CD4-positive, alpha-beta T cell treated with Interleukin-15 for 1 hour (primary cell): ENCODE measurements around the gene TMEM100.

ENCODE experiments used
- DNase-seq: peaks from one replicate; pipeline ENCODE4 v3.0.0-alpha.2; 2020

Gene TMEM100

GRCh38 chr17:55717898-55718735, 4.5 kb downstream of the TMEM100 start:
- DNase-seq = peak; percentile 53

- DNase-seq = no peak
Measured at GRCh38 chr17:55717432-55717831, 5.2 kb downstream of the TMEM100 start.

- no peak for DNase-seq
Measured at GRCh38 chr17:55710829-55711496, 11.7 kb downstream of the TMEM100 start.

- no peak for DNase-seq
Measured at GRCh38 chr17:55710410-55710809, 12.3 kb downstream of the TMEM100 start.

- DNase-seq = no peak
Measured at GRCh38 chr17:55709984-55710383, 12.7 kb downstream of the TMEM100 start.

GRCh38 chr17:55709440-55709839, 13.2 kb downstream of the TMEM100 start:
- no peak for DNase-seq

GRCh38 chr17:55708175-55708974, 14.3 kb downstream of the TMEM100 start:
- no peak for DNase-seq

- DNase-seq = no peak
Measured at GRCh38 chr17:55706808-55707773, 15.6 kb downstream of the TMEM100 start.

GRCh38 chr17:55705847-55706246, 16.8 kb downstream of the TMEM100 start:
- DNase-seq = no peak

- DNase-seq = no peak
Measured at GRCh38 chr17:55704401-55704800, 18.3 kb downstream of the TMEM100 start.

GRCh38 chr17:55702150-55702549, 20.5 kb downstream of the TMEM100 start:
- no peak for DNase-seq

GRCh38 chr17:55699181-55699860, 23.3 kb downstream of the TMEM100 start:
- DNase-seq = no peak

- DNase-seq = no peak
Measured at GRCh38 chr17:55694286-55694910, 28.3 kb downstream of the TMEM100 start.

GRCh38 chr17:55693254-55694216, 29.1 kb downstream of the TMEM100 start:
- DNase-seq = no peak

GRCh38 chr17:55692276-55692675, 30.4 kb downstream of the TMEM100 start:
- DNase-seq = no peak

GRCh38 chr17:55691666-55692065, 31.0 kb downstream of the TMEM100 start:
- DNase-seq = no peak

- DNase-seq = no peak
Measured at GRCh38 chr17:55690105-55690508, 32.6 kb downstream of the TMEM100 start.

GRCh38 chr17:55689672-55690071, 33.0 kb downstream of the TMEM100 start:
- DNase-seq = no peak

GRCh38 chr17:55688057-55688456, 34.6 kb downstream of the TMEM100 start:
- no peak for DNase-seq

GRCh38 chr17:55687037-55687436, 35.6 kb downstream of the TMEM100 start:
- DNase-seq = no peak
